ENCODE data around the gene EP400.
"Not testable (repeated sequence)": the region's sequence is repeated elsewhere in the genome, so short reads cannot be mapped to it uniquely, and the experiment has no call there.

Gene EP400

GRCh38 chr12:131948713-131949430 is 870 bp upstream of the EP400 start:
- not testable (repeated sequence) for FAIRE-seq

GRCh38 chr12:131950182-131950913 is 606 bp downstream of the EP400 start:
- FAIRE-seq, result no peak

- not testable (repeated sequence) for FAIRE-seq
Observed at GRCh38 chr12:131953810-131954209, 4.1 kb downstream of the EP400 start.

GRCh38 chr12:131954460-131954859 is 4.7 kb downstream of the EP400 start:
- not testable (repeated sequence) for FAIRE-seq

- no peak for FAIRE-seq
Observed at GRCh38 chr12:131959116-131959515, 9.4 kb downstream of the EP400 start.

- FAIRE-seq, result no peak
Observed at GRCh38 chr12:131959641-131960589, 10.2 kb downstream of the EP400 start.

GRCh38 chr12:131960590-131961325 is 11.0 kb downstream of the EP400 start:
- not testable (repeated sequence) for FAIRE-seq

- FAIRE-seq, result not testable (repeated sequence)
Observed at GRCh38 chr12:131961328-131961727, 11.6 kb downstream of the EP400 start.

GRCh38 chr12:131962069-131962468 is 12.3 kb downstream of the EP400 start:
- no peak for FAIRE-seq

- no peak for FAIRE-seq
Observed at GRCh38 chr12:131963381-131963780, 13.6 kb downstream of the EP400 start.

GRCh38 chr12:131965073-131965472 is 15.3 kb downstream of the EP400 start:
- FAIRE-seq, result no peak

GRCh38 chr12:131971226-131971625 is 21.5 kb downstream of the EP400 start:
- no peak for FAIRE-seq

- FAIRE-seq, result no peak
Observed at GRCh38 chr12:131975228-131975627, 25.5 kb downstream of the EP400 start.

GRCh38 chr12:131979606-131980005 is 29.9 kb downstream of the EP400 start:
- no peak for FAIRE-seq

- FAIRE-seq, result no peak
Observed at GRCh38 chr12:131980263-131980662, 30.5 kb downstream of the EP400 start.

GRCh38 chr12:131981388-131981787 is 31.6 kb downstream of the EP400 start:
- no peak for FAIRE-seq

GRCh38 chr12:131982041-131982440 is 32.3 kb downstream of the EP400 start:
- FAIRE-seq, result no peak

- no peak for FAIRE-seq
Observed at GRCh38 chr12:131983026-131983425, 33.3 kb downstream of the EP400 start.

- FAIRE-seq, result no peak
Observed at GRCh38 chr12:131983554-131983953, 33.8 kb downstream of the EP400 start.

- no peak for FAIRE-seq
Observed at GRCh38 chr12:131984334-131984733, 34.6 kb downstream of the EP400 start.

- not testable (repeated sequence) for FAIRE-seq
Observed at GRCh38 chr12:131985510-131985875, 35.8 kb downstream of the EP400 start.

GRCh38 chr12:131986361-131986760 is 36.6 kb downstream of the EP400 start:
- no peak for FAIRE-seq

Measured in colon (tissue), 2 donors.